ENCODE measurements around the gene DIP2C. TPM values are rescaled to one million over a fixed set of nuclear protein-coding genes. Genes with fewer than 3 reads are reported as not detected.

The DIP2C gene
- total RNA-seq, 8 experiments from 2014 or later = 1.9 to 26.3 (median 19.8) TPM

- no peak for ATAC-seq (replicated peaks in 6 of 8)
- in situ Hi-C loops (cut with MboI; ENCODE audit: low pct_unique_long_range_greater_than_20kb in 2 of 9, low sequenced_read_pairs in 9 of 9, unreplicated experiment in 9 of 9) = loop anchor here in 2 of 9 experiments (25.0 kb wide), 2 partner anchors 94 to 181 kb away; no protein-coding TSS in a partner anchor
- Histone ChIP-seq H3K4me1 (replicated peaks in 1 of 2) (peaks cover 10 to 16% of the 10 kb centered on the region in 2 donors), H3K4me3 (no peak overlapping the region), H3K27ac (no peak overlapping the region)
- WGBS, 10 experiments = 41 to 100% (median 91%) methylated on average over 1 to 9 of the region's 12 CpGs
Observed at GRCh38 chr10:692682-693351, 3.3 kb upstream of the DIP2C start.

GRCh38 chr10:691216-691615, 1.7 kb upstream of the DIP2C start:
- in situ Hi-C loops (cut with MboI; ENCODE audit: low pct_unique_long_range_greater_than_20kb in 2 of 9, low sequenced_read_pairs in 9 of 9, unreplicated experiment in 9 of 9) = loop anchor here in 2 of 9 experiments (25.0 kb wide), 2 partner anchors 96 to 179 kb away; no protein-coding TSS in a partner anchor
- H3K4me1 ChIP-seq (replicated peaks in 1 of 2) = peaks cover 19 to 22% of the 10 kb centered on the region in 2 donors
- WGBS, 10 experiments = 85 to 100% (median 93%) methylated on average over 2 to 12 of the region's 18 CpGs; no CpG with 5 or more reads in 2 of the 10 experiments
- no peak for ATAC-seq (replicated peaks in 6 of 8)
- no peak overlapping the region for H3K27ac ChIP-seq
- no peak overlapping the region for H3K4me3 ChIP-seq

DNA sequence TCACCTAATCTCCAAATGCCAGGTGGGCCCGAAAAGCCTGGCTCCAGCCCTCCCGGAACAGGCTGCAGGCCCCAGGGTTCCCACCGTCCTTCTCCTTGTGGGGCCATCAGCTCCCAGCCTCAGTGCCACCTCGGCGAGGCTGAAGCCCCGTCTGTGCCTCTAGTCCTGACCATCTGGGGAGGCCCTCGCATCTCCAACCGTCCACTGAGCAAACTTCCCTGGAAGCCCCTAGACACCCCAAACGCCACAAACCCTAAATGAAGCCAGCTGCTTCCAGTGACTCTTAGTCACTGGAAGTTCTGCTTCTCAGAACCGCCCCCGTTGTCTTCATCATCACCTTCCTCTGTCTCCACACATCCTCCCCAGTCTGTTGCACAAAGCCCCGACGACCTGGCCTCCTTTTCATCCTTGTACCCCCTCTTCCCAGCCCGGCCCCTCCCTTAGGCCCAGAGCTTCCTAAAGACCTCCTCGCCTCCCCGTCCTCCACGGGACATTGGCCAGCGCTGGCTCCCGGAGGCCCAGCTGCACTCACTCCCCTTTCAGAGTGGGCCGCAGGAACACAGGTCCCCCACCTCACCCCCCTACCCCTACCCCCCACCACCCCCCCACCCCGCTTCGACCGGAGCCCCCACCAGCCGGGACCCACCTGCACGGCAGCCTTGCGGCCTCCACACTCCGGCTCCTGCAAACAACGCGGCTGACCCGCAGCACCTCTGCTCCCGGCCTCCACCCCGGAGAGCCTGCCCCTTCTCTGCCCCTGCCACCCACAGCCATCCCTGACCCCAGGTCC, 1.1 kb upstream of the DIP2C start:
- Histone ChIP-seq H3K4me3 (peak overlapping the region; percentile 86 to 97 (median 94)), H3K4me1 (replicated peaks in 1 of 2) (peaks cover 19 to 22% of the 10 kb centered on the region in 2 donors), H3K27ac (peak overlapping the region; percentile 93 to 95)
- WGBS, 10 experiments = 0 to 100% (median 80%) methylated on average over 1 to 7 of the region's 32 CpGs; no CpG with 5 or more reads in 5 of the 10 experiments
- in situ Hi-C loops (cut with MboI; ENCODE audit: low pct_unique_long_range_greater_than_20kb in 2 of 9, low sequenced_read_pairs in 9 of 9, unreplicated experiment in 9 of 9) = loop anchor here in 2 of 9 experiments (25.0 kb wide), 2 partner anchors 97 to 178 kb away; no protein-coding TSS in a partner anchor
- ATAC-seq (replicated peaks in 6 of 8) = peak in 1 of 8 experiments; percentile 2

DNA sequence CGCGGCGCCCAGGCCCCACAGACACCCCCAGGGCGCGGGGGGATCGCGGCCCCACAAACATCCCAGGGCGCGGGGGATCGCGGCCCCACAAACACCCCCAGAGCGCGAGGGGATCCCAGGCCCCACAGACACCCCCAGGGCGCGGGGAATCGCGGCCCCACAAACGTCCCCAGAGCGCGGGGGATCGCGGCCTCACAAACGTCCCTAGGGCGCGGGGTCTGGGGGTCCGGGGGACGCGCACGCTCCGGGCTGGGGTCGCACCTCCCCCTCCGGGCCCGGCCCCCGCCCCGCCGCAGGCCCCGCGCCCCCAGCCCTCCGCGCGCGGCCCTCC, 382 bp downstream of the DIP2C start:
- H3K27ac ChIP-seq = peak overlapping the region; percentile 93 to 95
- no CpG with 5 or more reads among the region's 42 CpGs for WGBS, 10 experiments
- H3K4me1 ChIP-seq (replicated peaks in 1 of 2) = peaks cover 22 to 28% of the 10 kb centered on the region in 2 donors
- peak overlapping the region; percentile 86 to 97 (median 94) for H3K4me3 ChIP-seq
- peak in 3 of 8 experiments; percentile 2 to 9 (median 5) for ATAC-seq (replicated peaks in 6 of 8)
- in situ Hi-C loops (cut with MboI; ENCODE audit: low pct_unique_long_range_greater_than_20kb in 2 of 9, low sequenced_read_pairs in 9 of 9, unreplicated experiment in 9 of 9) = loop anchor here in 2 of 9 experiments (25.0 kb wide), 2 partner anchors 98 to 177 kb away; no protein-coding TSS in a partner anchor

- Histone ChIP-seq H3K4me1 (replicated peaks in 1 of 2) (peaks cover 27 to 29% of the 10 kb centered on the region in 2 donors), H3K4me3 (peak overlapping the region; percentile 86 to 97 (median 94)), H3K27ac (peak overlapping the region; percentile 93 to 95)
- ATAC-seq (replicated peaks in 6 of 8) = peak; percentile 17 to 47 (median 32)
- in situ Hi-C loops (cut with MboI; ENCODE audit: low pct_unique_long_range_greater_than_20kb in 2 of 9, low sequenced_read_pairs in 9 of 9, unreplicated experiment in 9 of 9) = loop anchor here in 2 of 9 experiments (25.0 kb wide), 2 partner anchors 99 to 176 kb away; no protein-coding TSS in a partner anchor
- 0 to 10% (median 0%) methylated on average over 2 to 13 of the region's 57 CpGs; no CpG with 5 or more reads in 5 of the 10 experiments for WGBS, 10 experiments
Observed at GRCh38 chr10:688312-689120, 952 bp downstream of the DIP2C start.

- in situ Hi-C loops (cut with MboI; ENCODE audit: low pct_unique_long_range_greater_than_20kb in 2 of 9, low sequenced_read_pairs in 9 of 9, unreplicated experiment in 9 of 9) = loop anchor here in 2 of 9 experiments (25.0 kb wide), 2 partner anchors 100 to 175 kb away; no protein-coding TSS in a partner anchor
- 30 to 89% (median 63%) methylated on average over 1 to 15 of the region's 21 CpGs; no CpG with 5 or more reads in 3 of the 10 experiments for WGBS, 10 experiments
- no peak overlapping the region for H3K27ac ChIP-seq
- H3K4me1 ChIP-seq (replicated peaks in 1 of 2) = peaks cover 33 to 35% of the 10 kb centered on the region in 2 donors
- peak overlapping the region; percentile 86 to 97 (median 94) for H3K4me3 ChIP-seq
- no peak for ATAC-seq (replicated peaks in 6 of 8)
Observed at GRCh38 chr10:687583-688311, 1.7 kb downstream of the DIP2C start.

DNA sequence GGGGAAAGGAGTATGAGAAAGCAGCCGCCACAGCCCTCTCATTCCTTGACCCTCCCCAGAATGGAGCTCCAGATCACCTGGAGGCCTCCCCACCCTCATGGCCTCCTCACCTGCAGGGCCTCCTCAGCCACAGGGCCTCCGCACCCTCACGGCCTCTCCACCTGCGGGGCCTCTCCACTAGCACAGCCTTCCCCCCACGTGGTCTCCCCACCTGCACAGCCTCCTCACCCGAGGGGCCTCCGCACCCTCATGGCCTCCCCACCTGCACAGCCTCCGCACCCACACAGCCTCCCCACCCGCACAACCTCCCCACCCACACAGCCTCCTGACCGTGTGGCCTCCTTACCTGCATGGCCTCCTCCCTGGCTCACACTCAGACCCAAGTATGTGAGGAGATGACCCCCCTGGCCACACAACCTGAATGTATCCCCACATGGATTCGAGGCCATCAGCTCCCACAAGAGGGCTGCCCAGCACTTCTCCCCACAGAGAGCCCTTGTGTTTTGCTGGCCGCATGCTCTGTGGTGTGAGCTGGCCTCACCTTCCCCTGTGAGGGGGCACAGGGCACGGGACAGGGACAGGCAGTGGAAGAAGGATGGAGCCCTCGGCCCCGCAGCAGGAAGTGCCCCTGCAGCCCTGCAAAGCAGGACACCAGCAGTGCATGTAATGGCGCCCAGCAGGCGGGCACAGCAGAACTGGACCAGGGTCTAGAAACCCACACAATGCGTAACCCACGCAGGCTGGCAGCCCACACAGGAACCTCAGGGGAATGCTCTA, 3.1 kb downstream of the DIP2C start:
- Histone ChIP-seq H3K4me3 (no peak overlapping the region), H3K27ac (no peak overlapping the region), H3K4me1 (replicated peaks in 1 of 2) (peaks cover 40 to 42% of the 10 kb centered on the region in 2 donors)
- WGBS, 10 experiments = 80 to 100% (median 89%) methylated on average over 1 to 4 of the region's 19 CpGs; no CpG with 5 or more reads in 4 of the 10 experiments
- in situ Hi-C loops (cut with MboI; ENCODE audit: low pct_unique_long_range_greater_than_20kb in 2 of 9, low sequenced_read_pairs in 9 of 9, unreplicated experiment in 9 of 9) = loop anchor here in 2 of 9 experiments (25.0 kb wide), 2 partner anchors 101 to 174 kb away; no protein-coding TSS in a partner anchor
- ATAC-seq (replicated peaks in 6 of 8) = no peak

DNA sequence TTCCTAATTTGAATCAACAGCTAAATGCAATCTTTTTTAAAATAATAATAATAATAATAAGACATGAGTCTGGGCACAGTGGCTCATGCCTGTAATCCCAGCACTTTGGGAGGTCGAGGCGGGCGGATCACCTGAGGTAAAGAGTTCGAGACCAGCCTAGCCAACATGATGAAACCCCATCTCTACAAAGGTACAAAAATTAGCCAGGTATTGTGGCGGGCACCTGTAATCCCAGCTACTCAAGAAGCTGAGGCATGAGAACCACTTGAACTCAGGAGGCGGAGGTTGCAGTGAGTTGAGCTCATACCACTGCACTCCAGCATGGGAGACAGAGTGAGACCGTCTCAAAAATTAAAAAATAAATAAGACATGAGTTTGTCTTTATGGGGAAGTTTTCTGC, 3.9 kb downstream of the DIP2C start:
- Histone ChIP-seq H3K4me1 (replicated peaks in 1 of 2) (peaks cover 40 to 42% of the 10 kb centered on the region in 2 donors), H3K4me3 (no peak overlapping the region), H3K27ac (no peak overlapping the region)
- WGBS, 10 experiments = 40 to 86% (median 69%) methylated on average over 2 to 6 of the region's 7 CpGs
- ATAC-seq (replicated peaks in 6 of 8) = no peak
- in situ Hi-C loops (cut with MboI; ENCODE audit: low pct_unique_long_range_greater_than_20kb in 2 of 9, low sequenced_read_pairs in 9 of 9, unreplicated experiment in 9 of 9) = loop anchor here in 2 of 9 experiments (25.0 kb wide), 2 partner anchors 102 to 173 kb away; no protein-coding TSS in a partner anchor

- in situ Hi-C loops (cut with MboI; ENCODE audit: low pct_unique_long_range_greater_than_20kb in 2 of 9, low sequenced_read_pairs in 9 of 9, unreplicated experiment in 9 of 9) = loop anchor here in 2 of 9 experiments (25.0 kb wide), 2 partner anchors 104 to 171 kb away; no protein-coding TSS in a partner anchor
- peak overlapping the region in 2 of 5 donors; percentile 1 to 27 for H3K4me3 ChIP-seq
- peaks cover 35 to 41% of the 10 kb centered on the region in 2 donors for H3K4me1 ChIP-seq (replicated peaks in 1 of 2)
- peak overlapping the region; percentile 16 to 17 for H3K27ac ChIP-seq
- WGBS, 10 experiments = 0 to 71% (median 60%) methylated on average over 1 to 19 of the region's 23 CpGs; no CpG with 5 or more reads in 1 of the 10 experiments
- ATAC-seq (replicated peaks in 6 of 8) = peak; percentile 88 to 93 (median 92)
Observed at GRCh38 chr10:683448-684071, 5.9 kb downstream of the DIP2C start.

GRCh38 chr10:682931-683447, 6.5 kb downstream of the DIP2C start:
- peak; percentile 4 to 71 (median 32) for ATAC-seq (replicated peaks in 6 of 8)
- in situ Hi-C loops (cut with MboI; ENCODE audit: low pct_unique_long_range_greater_than_20kb in 2 of 9, low sequenced_read_pairs in 9 of 9, unreplicated experiment in 9 of 9) = loop anchor here in 2 of 9 experiments (25.0 kb wide), 2 partner anchors 104 to 171 kb away; no protein-coding TSS in a partner anchor
- WGBS, 10 experiments = 24 to 88% (median 54%) methylated on average over 1 to 14 of the region's 14 CpGs; no CpG with 5 or more reads in 2 of the 10 experiments
- H3K27ac ChIP-seq = peak overlapping the region in 1 of 2 donors; percentile 16
- peaks cover 34 to 38% of the 10 kb centered on the region in 2 donors for H3K4me1 ChIP-seq (replicated peaks in 1 of 2)
- H3K4me3 ChIP-seq = peak overlapping the region in 2 of 5 donors; percentile 1 to 27

Measured in motor neuron (in vitro differentiated cells).